GM21737 (cell line): ENCODE results near the gene SH3PXD2B.
"Not testable (repeated sequence)": the region's sequence is repeated elsewhere in the genome, so short reads cannot be mapped to it uniquely, and the experiment has no call there.

ENCODE experiments used
- ATAC-seq: cut with Tn5 transposase; IDR thresholded peaks from one replicate; pipeline ENCODE4 v1.9.1; 2021; ENCODE audit warnings: mild to moderate bottlenecking, moderate library complexity; ENCODE audit not compliant: unreplicated experiment

Gene SH3PXD2B

DNA sequence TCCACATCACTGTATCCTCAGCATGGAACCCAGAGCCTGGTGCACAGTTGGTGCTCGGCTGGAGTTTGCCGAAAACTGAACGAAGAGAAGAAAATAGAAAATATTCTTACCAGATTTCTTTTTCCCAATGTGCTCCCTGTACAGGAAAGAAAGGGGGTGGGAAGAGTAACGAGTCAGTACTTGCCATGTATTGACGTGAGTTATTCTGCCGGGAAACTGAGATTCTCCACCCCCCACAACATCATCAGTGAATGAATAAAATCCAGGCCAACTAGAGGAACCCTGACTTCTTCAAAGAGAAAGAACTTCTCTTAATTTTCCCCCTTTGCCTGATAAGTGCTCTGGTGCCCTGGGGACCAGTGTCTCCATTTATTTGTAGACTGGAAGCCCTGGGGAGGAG is 80.6 kb downstream of the SH3PXD2B start:
- no peak for ATAC-seq

DNA sequence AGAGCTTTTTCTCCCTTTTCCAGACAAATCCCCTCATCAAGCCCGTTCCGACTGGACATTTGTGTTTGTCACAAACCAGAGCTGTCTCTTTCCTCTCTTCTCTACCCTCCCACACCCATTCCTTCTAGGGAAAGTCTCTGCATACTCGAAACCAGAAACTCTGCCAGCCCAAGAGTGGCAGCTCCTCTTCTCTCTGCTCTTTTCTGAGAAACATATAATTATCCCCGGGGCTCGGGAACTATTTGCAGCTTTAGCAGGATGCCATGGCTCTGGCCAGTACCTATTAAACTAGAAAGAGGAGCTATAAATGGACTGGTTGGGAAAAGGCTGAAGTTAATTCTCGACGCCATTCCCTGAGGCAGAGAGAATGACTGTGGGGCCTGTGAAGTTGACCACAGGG is 82.6 kb downstream of the SH3PXD2B start:
- ATAC-seq: no peak

DNA sequence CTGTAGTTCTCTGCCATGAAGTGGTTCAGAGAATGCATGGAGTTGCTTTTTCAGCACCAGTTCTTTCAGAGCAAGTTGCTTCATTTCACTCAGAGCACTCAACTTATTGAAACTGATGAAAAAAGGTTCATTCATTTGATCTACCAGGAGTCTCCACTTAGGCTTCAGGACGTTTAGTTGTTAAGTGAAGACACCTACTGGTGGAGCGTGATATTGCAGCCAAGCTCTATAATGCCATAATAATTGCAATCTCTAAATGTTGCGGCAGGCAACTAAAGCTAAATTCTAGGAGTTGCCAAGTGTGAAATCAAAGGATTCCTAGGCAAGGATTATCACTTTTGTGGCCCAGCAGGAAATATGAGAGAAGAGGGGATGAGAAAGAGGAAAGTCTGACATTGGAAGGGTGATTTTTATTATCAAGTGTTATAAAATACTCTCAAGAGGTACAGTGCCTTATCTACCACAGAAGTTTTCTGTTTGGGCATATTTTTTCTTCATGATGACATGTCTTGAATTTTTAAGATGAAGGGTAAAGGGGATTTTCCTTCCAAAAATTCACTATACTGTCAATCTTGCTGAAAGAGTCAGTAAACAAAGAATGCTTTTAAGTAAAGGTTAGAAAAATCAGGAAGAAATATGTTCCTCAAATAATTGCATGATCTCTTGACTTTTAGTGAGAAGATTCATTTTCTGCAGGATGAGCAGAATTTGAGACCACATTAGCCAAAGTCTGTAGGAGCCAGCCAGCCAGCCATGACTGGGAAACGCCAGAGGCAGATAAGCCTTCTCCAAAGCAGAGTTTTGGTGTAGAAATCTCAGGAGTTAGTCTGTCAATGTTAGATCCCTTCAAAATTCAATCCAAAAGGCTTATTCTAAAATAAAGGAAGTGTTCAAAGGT is 83.4 kb downstream of the SH3PXD2B start:
- no peak for ATAC-seq

DNA sequence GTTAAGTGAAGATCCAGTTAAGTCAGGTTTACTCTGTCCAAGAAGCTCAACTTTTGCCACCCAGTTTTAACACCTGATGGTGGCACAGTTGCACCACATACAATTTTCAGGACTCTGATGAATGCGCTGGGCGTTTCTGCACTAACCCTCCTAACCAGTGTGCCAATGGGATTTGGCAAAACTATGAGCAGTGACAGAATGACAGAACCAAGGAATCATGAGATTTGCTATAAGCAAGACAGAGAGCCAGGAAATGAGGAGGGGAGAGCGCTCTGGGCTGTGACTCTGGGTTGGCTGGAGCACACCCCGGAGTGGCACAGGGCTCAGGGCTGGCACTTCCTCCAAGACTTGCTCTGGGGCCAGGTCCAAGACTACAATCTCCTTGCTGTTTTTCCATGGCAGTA is 84.1 kb downstream of the SH3PXD2B start:
- no peak for ATAC-seq

DNA sequence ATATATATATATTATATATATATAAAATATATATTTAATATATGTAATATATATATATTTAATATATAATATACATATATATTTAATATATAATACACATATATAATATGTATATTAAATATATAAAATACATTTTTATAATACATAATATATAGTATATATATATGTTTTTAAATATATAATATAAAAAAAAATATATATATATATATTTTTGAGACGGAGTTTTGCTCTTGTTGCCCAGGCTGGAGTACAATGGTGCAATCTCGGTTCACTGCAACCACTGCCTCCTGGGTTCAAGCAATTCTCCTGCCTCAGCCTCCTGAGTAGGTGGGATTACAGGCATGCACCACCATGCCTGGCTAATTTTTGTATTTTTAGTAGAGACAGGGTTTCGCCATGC is 85.6 kb downstream of the SH3PXD2B start:
- ATAC-seq: not testable (repeated sequence)

DNA sequence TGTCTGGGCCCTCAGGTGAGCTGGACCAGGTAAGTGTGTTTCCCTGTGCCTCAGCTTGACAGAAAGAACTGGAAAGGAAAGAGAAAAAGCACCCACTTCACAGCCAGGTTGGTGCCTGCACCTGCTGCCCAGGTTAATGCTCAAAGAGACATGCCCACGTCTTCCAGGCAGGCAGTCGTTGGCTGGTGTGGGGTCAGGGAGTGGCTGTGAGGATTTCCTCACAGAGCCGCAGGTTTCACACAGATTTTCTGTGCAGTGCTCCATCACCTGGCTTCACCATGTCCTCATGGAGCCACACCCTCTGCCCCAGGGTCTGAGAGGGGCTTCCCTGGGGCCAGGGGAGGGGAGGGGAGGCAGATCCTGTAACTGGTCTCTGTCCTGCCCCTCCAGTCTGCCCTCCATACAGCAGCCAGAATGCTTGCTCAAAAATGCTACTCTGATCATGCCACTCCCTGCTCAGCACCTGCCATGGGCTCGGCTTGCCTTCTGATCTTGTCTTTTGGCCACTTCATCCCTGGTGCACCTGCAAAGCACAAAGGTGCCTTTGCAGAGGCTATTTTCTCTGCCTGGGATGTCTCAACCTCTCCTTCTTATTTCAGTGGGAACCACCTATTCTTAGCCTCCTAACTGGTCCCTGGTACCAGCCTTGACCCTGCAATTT is 88.2 kb downstream of the SH3PXD2B start:
- no peak for ATAC-seq

DNA sequence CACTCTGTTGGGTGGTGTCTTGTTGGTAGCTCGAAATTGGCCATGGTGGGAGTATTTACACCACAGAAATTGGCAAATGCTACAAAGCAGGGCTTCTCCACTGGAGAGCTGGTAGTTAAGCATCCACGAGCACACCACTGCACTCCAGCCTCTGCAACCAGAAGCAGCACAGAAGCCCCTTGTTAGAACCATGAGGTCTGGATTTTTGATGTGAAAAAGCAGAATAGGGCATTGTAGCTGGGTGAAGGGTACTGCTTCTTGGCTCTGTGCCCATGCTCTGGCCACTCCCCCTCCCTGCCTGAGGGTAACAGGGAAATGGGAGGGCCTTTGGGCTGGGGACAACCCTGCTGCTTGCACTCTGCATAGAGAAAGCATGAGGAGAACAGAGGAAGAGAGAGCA is 89.6 kb downstream of the SH3PXD2B start:
- ATAC-seq: no peak

DNA sequence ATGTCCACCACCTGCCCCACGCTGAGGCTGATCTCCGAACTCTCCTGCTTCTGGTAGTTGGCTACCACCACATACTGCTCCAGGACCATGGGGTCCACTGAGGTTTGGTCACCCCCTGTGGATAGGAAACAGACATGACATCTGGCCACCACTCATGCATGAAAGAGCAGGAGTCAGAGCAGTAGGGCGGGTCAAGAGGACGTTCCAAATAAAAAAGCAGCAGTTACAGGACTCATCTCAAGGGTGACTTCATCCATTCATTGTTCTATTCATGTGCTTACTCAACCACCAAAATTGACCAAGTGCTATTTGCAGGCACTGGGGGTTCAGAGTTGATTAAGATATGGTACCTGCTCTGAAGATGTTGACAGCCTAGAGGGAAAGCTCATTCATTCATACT is 91.6 kb downstream of the SH3PXD2B start:
- ATAC-seq: no peak

DNA sequence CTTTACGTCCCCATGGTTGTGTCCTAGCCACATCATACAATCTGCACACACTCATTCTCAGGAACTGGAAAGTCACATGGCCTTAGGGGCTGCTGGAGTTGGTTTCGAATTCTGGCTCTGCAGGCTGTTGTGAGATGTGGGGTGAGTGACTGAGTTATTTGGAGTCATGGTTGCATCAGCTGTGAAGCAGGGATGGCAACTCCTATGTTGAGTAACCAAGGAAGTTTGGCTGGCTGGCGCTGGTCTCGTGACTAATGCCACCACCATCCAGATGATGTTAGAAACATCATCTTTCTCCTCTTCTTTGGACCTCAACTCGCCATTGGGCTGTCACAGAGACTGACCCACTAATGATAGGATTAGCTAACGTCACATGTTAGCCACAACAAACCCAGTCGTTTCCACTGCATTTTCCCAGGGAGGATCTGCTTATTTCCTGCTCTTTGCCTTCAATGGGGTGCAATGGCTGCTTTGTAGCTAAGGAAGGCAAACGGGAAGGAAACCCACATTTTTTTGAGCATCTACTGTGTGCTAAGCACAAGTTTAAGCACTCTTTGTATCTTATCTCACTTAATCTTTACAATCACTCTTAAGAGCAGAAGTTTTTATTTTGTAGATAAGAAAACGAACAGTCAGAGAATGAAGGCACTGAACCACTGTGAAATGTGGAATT is 92.6 kb downstream of the SH3PXD2B start:
- no peak for ATAC-seq

DNA sequence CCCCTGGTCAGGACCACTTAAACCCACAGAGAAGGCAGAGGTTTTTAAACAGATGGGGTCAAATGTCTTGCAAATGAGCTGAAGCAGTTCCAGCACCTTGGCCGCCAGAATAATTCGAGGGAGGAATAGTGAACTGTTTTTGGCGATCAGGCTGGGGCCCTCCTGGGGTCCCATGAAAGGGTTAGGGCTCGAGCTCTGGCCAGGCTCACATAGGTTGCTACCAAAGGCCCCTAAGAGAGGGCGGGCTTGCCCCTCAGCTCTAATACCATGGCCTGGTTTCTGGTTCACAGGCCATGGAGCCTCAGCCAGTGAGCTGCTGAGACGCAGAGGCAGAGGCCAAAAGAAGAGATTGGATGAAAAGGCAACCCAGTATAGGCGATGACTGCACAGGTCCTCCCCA is 96.0 kb downstream of the SH3PXD2B start:
- ATAC-seq: no peak

DNA sequence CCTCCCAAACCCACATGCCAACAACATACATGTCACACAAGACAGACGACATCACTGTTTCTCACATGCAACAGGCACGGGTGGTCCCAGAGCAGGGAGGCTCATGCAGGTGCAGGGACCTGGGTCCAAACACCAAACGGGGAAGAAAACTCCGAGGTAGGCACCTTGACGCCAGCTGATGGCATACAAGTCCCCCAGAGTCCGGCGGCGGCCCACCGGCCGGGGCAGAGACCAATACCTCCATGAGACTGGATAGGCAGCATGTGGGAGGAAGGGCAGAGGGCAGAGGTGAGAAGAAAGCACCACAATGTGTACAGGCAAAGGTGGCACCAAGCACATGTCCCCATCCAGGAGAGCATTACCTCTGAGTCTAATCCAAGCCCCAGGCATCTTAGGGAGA is 97.8 kb downstream of the SH3PXD2B start:
- ATAC-seq: no peak

DNA sequence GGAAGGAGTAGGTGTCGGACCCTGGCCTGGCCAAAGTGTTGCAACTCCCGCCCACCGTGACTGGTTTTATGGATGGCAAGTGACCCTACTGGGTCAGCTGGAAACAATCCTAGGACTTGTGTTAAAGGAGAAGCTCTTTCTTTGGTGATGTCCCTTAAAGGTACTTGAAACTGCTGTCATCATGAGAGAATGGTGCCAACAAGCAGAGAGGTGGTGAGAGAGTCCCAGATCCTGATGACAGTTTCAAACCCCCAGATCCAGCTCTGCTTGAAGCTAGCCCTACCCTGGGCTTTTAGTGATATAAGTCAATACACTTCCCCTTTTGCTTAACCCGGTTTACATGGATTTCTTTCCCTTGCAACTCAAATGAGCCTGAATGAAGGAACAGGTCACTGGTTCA is 98.3 kb downstream of the SH3PXD2B start:
- ATAC-seq: no peak

DNA sequence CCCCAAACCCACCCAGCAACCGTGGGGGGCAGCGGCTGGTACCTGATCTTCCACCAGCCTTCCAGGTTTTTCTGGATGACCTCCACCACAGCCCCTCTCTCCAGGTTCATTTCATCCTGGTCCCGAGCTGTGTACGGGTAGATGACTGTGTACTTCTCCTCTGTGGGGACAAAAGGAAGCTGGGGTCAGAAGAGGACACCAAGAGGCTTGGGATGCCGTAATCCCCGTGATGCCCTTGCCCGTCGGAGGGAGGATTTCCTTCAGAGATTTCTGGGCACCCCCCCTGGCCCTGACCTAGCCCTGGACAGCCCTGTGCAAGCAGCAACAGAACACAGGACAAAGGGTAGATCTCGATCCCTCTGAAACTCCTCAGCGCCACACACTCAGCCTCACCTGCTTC is 100.5 kb downstream of the SH3PXD2B start:
- no peak for ATAC-seq

DNA sequence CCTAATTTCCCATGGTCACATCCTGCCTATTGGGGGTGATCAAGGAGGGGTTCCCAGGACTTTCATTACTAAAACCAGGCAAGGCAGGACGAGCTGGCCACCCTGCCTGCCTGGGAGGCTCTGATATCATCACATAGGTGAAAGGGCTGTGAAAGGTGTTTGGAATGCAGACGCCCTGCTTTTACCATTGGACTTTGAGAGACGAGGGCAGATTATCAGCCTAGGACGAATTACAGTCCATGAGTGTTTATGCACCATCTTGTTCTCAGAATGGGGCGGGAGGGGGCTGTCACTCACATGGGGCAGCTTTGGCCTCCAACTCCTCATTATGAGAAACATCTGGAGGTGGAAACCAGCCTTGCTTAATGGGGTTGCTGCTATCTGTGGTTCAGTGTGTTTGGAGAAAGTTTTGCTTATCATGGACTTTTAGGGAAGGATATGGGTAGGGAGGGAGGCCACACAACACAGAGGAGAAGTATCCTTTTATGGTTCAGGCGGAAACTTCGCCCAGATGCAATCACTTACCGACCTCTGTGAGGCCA is 101.0 kb downstream of the SH3PXD2B start:
- no peak for ATAC-seq

DNA sequence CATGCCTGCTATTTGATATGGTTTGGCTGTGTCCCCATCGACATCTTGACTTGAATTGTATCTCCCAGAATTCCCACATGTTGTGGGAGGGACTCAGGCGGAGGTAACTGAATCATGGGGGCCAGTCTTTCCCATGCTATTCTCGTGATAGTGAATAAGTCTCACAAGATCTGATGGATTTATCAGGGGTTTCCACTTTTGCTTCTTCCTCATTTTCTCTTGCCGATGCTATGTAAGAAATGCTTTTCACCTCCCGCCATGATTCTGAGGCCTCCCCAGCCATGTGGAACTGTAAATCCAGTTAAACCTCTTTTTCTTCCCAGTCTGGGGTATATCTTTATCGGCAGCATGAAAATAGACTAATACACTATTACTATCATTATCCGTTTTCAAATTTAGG is 101.8 kb downstream of the SH3PXD2B start:
- not testable (repeated sequence) for ATAC-seq

DNA sequence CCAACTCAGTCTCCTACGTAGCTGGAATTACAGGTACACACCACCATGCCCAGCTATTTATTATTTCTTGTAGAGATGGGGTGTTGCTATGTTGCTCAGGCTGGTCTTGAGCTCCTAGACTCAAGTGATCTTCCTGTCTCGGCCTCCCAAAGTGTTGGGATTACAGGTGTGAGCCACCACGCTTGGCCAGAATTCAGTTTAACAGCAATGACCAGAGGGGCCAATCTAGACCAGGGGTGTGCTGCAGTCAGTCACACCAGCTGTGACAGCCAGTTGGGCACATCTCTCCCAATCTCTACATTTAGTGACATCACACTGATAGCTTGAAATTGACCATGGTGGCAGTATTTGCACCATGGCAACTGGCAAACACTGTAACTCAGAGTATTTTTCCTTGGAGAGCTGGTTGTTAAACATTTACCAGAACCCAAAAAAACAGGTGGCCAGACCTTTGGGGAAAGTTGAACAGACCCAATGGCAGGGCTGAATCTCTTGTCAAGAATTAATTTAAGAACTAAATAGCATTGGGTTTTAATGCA is 103.0 kb downstream of the SH3PXD2B start:
- ATAC-seq: no peak

DNA sequence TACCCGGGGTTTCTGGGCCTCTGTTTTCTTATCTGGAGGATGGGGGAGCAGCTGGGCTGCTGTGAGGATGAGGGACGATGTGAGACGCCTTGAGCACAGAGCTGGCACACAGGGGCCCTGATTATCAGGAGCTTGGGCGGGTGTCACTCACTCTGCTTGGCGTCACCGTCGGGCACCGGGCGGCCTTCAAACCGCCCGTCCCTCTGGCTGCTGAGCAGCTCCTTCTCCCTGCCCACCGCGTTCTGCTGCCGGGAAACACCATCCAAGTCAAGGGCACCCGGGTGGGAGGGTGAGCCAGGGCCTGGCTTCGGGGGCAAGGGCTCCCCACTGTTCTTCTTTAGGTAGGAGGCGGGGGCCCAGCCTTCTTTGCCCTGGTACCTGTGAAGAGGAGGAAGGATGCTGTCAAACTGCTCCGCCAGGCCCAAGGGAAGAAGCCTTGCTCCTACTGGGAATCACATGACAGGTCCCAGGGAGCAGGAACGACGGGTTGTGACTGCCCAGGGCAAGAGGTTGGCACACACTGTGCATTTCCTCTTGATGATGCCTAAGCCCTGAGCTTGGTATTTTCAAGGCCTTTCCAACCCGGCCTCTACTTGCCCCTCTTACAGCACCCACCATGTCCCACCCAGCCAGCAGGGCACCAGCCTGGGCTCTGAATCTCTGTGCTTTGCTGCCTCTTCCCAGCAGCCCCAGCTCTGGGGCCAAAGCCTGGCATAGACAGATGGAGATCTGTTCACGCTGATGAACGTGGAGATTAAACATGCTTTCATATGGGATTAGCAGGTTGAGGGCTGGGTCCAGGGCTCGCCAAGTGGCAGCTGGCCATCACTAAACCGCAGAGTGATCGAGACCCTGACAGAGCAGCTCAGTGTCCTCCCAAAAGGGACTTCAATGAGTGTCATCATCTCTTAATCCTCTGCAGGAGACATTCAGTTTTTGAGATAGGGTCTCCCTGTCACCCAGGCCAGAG is 103.8 kb downstream of the SH3PXD2B start:
- ATAC-seq: no peak

DNA sequence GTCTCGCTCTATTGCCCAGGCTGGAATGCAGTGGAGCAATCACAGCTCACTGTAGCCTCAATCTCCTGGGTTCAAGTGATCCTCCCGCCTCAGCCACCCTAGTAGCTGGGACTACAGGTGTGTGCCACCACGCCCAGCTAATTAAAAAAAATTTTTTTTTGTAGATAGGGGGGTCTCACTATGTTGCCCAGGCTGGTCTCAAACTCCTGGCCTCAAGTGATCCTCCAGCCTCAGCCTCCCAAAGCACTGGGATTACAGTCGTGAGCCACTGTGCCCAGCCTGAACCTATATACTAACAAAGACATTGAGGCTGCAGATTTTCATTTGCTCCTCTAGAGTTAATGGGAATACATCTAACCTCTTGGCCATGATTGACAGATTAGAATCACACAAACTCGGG is 105.6 kb downstream of the SH3PXD2B start:
- ATAC-seq: not testable (repeated sequence)

DNA sequence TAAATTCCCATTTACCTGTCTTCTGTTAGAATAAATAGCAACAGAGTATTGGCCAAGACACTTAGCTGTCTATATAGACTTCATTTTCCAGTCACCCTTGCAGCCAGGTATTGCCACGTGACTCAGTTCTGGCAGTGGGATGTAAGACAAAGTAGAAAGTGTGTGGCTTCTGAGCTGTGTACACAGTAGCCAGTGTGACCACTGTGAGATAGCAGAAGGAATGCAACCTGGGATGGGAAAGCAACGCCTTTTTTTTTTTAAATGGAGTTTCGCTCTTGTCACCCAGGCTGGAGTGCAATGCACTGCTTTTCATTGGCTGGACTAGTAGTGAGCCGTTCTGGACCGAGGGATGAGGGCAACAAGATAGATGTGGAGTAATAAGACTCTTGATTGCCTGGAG is 106.2 kb downstream of the SH3PXD2B start:
- ATAC-seq: no peak

DNA sequence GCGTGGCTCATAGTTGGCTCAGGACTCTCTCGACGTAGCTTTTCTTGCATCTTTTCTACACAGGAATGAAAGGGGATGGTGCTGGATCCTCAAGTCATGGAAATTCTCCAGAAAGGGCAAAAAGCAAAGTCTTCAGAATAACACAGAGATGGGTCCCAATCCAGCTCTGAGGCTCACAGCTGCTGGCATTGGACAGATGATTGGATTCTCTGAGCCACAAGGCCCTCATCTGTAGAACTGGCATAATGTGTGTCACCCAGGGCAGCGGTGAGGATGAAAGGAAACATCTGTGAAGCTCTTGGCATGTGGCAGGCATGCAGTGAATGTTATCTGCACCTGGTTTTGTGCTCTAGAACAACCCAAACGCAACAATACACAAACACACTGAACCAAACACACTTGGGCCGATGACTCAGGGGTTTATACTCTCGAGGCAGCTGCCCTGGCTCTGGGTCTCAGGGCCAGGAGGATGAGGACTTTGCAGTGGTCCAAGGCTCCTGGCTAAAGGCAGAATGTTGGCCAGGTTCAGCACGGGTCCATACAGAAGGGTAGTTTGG is 106.8 kb downstream of the SH3PXD2B start:
- ATAC-seq: no peak
